NCI-H226 (cell line): ENCODE measurements around the gene PRELID2.
"Not testable (repeated sequence)": the region's sequence is repeated elsewhere in the genome, so short reads cannot be mapped to it uniquely, and the experiment has no call there.

Experiments used
- DNase-seq: peaks from one replicate; pipeline ENCODE4 v3.0.0-alpha.2; 2015

PRELID2 gene

GRCh38 chr5:145838276-145838675, 3.1 kb upstream of the PRELID2 start:
- no peak for DNase-seq

- not testable (repeated sequence) for DNase-seq
Measured at GRCh38 chr5:145836241-145836640, 1.1 kb upstream of the PRELID2 start.

GRCh38 chr5:145835848-145836239, 702 bp upstream of the PRELID2 start:
- DNase-seq: no peak

GRCh38 chr5:145834554-145834916, 607 bp downstream of the PRELID2 start:
- DNase-seq: no peak

GRCh38 chr5:145833631-145834200, 1.4 kb downstream of the PRELID2 start:
- no peak for DNase-seq

- DNase-seq: no peak
Measured at GRCh38 chr5:145830594-145830993, 4.5 kb downstream of the PRELID2 start.

GRCh38 chr5:145829708-145830361, 5.3 kb downstream of the PRELID2 start:
- no peak for DNase-seq

- DNase-seq: no peak
Measured at GRCh38 chr5:145826895-145827674, 8.1 kb downstream of the PRELID2 start.

GRCh38 chr5:145825751-145826180, 9.4 kb downstream of the PRELID2 start:
- peak; percentile 16 for DNase-seq

GRCh38 chr5:145824040-145824439, 11.1 kb downstream of the PRELID2 start:
- no peak for DNase-seq

GRCh38 chr5:145818604-145819003, 16.5 kb downstream of the PRELID2 start:
- no peak for DNase-seq

- no peak for DNase-seq
Measured at GRCh38 chr5:145812877-145813276, 22.3 kb downstream of the PRELID2 start.

GRCh38 chr5:145811834-145812625, 23.1 kb downstream of the PRELID2 start:
- DNase-seq: peak; percentile 27

- no peak for DNase-seq
Measured at GRCh38 chr5:145806923-145807322, 28.2 kb downstream of the PRELID2 start.

- no peak for DNase-seq
Measured at GRCh38 chr5:145805819-145806218, 29.3 kb downstream of the PRELID2 start.

GRCh38 chr5:145804701-145805100, 30.4 kb downstream of the PRELID2 start:
- no peak for DNase-seq

GRCh38 chr5:145803112-145804004, 31.8 kb downstream of the PRELID2 start:
- no peak for DNase-seq

GRCh38 chr5:145801195-145801594, 33.9 kb downstream of the PRELID2 start:
- DNase-seq: no peak

- DNase-seq: no peak
Measured at GRCh38 chr5:145800181-145800580, 35.0 kb downstream of the PRELID2 start.

GRCh38 chr5:145798503-145798902, 36.6 kb downstream of the PRELID2 start:
- DNase-seq: not testable (repeated sequence)

- peak; percentile 58 for DNase-seq
Measured at GRCh38 chr5:145797336-145797735, 37.8 kb downstream of the PRELID2 start.

- DNase-seq: no peak
Measured at GRCh38 chr5:145796318-145796717, 38.8 kb downstream of the PRELID2 start.
